ENCODE results near the gene GADL1.

DNA sequence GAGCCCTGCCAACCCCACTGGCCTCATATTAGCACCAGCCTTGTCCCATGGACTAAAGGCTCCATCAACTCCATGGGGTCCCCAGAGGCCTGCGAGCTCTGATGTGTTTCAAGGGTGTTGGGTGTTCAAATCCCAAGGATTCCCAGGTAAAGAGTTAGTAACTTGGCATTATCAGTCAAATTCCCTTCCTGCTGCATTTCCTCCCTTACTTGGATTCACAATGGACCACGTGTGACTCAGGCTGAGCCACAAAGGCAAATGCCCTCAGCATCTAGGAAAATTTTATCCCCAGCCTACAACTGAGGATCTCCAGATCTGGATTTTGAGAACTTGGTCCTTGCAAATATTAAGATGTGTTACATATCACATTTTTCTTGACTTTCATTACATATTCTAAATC is 58.8 kb downstream of the GADL1 start:
- TF ChIP-seq, protein P1, sequence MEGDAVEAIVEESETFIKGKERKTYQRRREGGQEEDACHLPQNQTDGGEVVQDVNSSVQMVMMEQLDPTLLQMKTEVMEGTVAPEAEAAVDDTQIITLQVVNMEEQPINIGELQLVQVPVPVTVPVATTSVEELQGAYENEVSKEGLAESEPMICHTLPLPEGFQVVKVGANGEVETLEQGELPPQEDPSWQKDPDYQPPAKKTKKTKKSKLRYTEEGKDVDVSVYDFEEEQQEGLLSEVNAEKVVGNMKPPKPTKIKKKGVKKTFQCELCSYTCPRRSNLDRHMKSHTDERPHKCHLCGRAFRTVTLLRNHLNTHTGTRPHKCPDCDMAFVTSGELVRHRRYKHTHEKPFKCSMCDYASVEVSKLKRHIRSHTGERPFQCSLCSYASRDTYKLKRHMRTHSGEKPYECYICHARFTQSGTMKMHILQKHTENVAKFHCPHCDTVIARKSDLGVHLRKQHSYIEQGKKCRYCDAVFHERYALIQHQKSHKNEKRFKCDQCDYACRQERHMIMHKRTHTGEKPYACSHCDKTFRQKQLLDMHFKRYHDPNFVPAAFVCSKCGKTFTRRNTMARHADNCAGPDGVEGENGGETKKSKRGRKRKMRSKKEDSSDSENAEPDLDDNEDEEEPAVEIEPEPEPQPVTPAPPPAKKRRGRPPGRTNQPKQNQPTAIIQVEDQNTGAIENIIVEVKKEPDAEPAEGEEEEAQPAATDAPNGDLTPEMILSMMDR (IDR thresholded peaks at IDR 0.05; ENCODE audit: insufficient read depth, low read length, poor library complexity, severe bottlenecking), result no peak
- no peak for TF ChIP-seq EZH2phosphoT487 (conservative IDR thresholded peaks at IDR 0.05; ENCODE audit: low read length)
